Activated CD8-positive, alpha-beta memory T cell treated with anti-CD3 and anti-CD28 coated beads for 48 hours (primary cell): ENCODE data around the gene SNTA1.
"Not testable (repeated sequence)": the region's sequence is repeated elsewhere in the genome, so short reads cannot be mapped to it uniquely, and the experiment has no call there.

ENCODE experiments used
- DNase-seq, 3 experiments: peaks; one replicate each; pipeline ENCODE4 v3.0.0-alpha.2; 2020; ENCODE audit warnings: low read depth in 2 of 3, low spot score in 2 of 3

SNTA1 gene

DNA sequence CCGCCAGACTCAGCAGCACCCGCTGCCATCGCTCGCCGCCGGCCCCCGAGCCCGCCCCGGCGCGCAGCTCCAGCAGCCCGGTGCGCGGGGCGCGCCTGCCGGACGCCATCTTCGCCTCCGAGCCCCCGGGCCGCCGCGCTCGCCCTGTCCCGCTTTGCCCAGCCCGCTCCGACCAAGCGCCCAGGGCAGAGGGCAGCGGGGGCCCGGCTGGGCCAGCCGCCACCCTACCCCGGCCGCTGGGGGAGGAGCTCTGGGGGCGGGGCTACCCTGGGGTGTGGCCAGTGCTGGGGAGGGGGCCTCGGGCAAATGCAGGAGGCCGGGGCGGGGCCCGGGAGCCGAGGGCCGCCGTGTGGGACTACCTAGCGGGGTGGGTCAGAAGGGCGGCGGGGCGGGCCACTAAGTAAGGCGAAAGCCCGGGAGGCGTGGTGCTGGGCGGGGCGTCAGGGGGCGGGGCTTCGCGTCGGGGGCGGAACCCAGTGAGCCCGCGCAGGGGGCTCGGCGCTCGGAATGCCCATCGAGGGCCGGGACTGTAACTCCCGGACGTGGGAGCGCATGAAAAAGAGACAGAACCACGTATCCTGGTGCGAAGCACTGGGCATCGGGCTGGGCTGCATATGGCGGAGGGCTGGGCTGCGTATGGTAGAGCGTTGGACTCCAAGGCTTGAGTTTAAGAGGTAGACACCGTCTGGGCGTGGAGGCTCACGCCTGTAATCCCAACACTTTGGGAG, at the start of gene SNTA1:
Gene SNTA1, minus strand, starts transcription at position 252 of the 728 bp plus-strand sequence. Its CDS starts 143 bp downstream, at position 109.
- peak; percentile 67 to 85 (median 73) for DNase-seq

DNA sequence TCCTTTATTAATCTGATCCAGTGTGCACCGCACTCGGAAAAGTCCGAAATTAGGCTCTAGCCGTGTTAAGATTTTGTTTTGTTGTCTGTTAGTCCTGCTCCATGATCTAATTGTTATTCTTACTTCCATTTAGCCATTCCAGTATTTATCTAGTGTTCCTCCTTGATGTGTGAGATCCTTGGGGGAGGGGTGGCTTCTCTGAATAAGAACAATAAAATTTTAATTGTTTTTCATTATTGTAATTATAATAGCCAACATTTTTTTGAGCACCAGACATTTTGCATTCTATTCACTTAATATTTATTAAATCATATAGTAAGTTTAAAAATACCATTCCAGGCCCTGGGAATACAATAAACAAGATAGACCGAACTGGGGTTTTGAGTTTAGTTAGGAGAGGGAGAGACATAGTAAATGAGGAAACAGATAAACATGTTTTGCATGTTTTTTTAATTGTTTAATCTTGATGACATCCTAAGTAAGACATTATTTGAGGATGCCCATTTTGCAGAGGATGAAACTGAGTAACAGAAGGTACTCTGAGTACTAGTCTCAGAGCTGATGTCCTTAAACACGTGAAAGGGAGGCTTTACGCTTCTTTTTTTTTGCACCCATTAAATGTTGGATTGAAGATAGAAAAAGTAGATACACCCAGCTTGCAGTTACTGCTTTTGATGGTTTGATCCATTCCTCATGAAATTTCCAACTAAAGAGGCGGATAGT, 47.5 kb upstream of the SNTA1 start:
- DNase-seq = no peak

DNA sequence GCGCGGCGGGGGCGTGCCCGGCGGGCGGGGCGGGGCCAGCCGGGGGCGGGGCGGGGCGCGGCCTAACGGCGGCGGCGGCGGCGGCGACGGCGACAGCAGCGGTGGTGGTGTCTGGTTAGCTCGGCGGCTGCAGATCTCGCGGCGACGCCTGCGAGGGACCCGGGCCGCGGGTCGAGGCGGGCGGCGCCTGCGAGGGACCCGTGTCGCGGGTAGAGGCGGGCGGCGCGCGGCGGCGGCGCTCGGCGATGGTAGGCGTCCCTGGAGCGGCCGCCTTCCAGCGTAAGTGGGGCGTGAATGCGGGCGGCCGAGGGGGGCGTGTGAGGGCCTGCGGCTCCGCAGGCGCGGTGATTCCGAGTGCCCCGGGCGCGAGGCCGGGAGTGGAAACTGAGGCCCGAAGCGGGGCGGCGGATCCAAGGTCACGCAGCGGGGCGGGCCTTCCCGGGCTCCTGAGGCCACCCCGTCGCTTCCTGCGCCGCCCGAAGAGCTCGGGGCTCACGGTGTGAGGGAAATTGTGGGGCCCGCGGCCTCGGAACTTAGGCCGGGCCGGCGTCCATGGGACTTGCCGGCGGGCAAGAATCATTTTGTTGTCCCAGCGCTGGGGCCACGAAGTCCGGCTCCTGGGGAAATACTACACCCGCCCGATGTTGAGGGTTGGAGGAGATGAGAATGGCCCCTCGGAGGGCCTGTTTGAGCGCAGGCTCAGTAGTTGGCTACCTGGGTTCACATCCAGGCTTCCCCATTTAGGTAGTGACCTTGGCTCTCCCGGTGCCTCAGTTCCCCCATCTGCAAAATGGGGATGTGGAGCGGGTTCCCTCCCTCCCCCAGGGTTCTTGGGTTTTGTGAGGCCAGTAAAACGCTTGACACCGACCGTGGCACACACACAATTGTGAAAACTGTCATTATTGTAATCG, 46.7 kb upstream of the SNTA1 start, which contains the start of gene CBFA2T2:
Gene CBFA2T2, plus strand, starts transcription at position 74 of the 911 bp plus-strand sequence. Its CDS starts 172 bp downstream, at position 246.
- peak in 1 of 3 experiments; percentile 15 for DNase-seq

DNA sequence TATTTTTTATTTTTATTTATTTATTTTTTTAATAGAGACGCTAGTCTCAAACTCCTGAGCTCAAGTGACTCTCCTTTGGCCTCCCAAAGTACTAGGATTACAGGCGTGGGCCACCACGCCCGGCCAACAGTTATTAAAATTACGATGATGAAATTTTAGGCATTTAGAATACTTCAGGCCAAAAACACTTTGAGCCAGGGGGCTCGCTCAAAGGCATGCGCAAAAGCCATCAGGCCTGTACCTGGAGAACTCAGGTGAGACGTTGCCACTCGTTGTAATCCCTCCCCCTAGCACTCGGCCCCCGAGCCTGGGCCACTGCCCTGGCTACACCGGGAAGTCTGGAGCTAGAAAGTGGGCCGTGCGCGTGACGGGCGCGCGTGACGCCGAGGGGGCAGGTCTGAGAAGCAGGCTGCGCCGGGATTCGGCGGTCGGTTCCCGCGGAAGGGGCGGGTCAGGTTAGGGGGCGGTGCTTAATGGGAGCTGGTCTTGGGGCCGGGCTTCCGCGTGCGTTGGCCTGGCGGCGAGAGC, 46.0 kb upstream of the SNTA1 start:
- DNase-seq = peak; percentile 96 to 98 (median 96)

DNA sequence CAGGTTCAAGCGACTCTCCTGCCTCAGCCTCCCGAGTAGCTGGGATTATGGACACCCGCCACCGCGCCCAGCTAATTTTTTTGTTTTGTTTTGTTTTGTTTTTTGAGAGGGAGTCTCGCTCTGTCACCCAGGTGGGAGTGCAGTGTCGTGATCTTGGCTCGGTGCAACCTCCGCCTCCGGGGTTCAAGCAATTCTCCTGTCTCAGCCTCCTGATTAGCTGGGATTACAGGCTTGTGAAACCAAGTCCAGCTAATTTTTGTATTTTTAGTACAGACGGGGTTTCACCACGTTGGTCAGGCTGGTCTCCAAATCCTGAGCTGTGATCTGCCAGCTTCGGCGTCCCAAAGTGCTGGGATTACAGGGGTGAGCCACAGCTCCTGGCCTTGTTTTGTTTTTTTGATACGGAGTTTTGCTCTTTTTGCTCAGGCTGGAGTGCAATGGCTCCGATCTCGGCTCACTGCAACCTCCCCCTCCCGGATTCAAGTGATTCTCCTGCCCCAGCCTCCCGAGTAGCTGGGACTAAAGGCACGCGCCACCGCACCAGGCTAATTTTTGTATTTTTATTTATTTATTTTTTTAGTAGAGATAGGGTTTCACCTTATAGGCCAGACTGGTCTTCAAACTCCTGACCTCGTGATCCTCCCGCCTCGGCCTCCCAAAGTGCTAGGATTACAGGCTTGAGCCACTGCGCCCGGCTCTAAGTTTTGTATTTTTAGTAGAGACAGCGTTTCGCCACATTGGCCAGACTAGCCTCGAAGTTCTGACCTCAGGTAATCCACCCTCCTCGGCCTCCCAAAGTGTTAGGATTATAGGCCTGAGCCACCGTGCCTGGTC, 45.3 kb upstream of the SNTA1 start:
- not testable (repeated sequence) for DNase-seq

DNA sequence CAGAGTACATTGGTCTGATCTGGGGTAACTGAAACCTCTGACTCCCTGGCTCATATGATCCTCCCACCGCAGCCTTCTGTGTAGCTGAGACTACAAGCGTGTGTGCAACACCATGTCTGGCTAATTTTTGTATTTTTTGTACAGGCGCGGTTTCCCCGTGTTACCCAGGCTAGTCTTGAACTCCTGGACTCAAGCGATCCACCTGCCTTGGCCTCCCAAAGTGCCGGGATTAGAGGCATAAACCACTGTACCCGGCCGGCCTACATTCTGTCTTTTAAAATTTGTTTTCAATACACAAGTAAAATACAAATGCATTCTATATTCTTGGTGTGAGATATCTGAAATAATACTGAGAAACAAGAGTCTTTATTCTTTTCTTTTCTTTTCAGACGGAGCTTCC, 44.6 kb upstream of the SNTA1 start:
- DNase-seq = no peak

DNA sequence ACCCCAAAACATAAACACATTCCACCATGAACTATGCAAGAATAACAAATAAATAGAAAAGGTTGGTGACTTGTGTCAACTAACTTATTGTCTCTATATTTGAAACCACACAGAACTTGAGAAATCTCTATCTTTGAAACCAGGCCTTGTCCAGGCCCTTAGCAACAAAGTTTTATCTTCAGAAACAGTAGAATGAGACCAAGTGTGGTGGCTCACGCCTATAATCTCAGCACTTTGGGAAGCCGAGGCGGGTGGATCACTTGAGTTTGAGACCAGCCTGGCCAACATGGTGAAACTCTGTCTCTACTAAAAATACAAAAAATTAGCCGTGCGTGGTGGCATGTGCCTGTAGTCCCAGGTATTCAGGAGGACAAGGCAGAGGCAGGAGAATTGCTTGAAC, 39.6 kb upstream of the SNTA1 start:
- not testable (repeated sequence) for DNase-seq

DNA sequence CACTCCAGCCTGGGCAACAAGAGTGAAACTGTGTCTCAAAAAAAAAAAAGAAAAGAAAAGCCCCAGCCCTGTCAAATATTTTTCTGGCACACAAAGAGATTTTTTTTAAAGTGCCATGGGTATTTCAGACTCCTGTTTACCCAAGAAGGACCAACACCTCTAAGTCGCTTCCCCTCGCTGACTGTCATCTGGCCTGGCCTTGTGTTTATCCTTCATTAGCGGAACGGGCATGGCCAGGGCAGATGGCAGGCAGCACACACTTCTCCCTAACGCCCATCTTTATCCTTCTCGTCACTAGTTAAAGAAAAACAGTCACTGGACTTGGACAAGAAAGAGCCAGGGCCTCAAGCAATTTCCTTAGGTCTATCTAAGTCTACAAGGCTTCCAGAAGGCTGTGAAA, 39.0 kb upstream of the SNTA1 start:
- no peak for DNase-seq

DNA sequence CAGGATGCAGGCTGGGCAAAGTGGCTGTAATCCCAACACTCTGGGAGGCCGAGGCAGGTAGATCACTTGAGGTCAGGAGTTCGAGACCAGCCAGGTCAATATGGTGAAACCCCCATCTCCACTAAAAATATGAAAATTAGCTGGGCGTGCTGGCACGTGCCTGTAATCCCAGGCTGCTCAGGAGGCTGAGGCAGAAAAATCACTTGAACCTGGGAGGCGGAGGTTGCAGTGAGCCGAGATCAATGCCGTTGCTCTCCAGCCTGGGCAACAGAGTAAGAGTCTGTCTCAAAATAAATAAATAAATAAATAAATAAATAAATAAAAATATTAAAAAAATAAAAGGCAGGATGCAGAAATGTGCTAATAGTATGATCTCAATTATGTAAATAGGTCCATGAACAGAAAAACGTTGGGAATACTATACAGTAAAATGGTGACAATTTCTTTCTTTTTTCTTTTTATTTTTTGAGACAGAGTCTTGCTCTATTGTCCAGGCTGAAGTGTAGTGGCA, 37.9 kb upstream of the SNTA1 start:
- DNase-seq = no peak

DNA sequence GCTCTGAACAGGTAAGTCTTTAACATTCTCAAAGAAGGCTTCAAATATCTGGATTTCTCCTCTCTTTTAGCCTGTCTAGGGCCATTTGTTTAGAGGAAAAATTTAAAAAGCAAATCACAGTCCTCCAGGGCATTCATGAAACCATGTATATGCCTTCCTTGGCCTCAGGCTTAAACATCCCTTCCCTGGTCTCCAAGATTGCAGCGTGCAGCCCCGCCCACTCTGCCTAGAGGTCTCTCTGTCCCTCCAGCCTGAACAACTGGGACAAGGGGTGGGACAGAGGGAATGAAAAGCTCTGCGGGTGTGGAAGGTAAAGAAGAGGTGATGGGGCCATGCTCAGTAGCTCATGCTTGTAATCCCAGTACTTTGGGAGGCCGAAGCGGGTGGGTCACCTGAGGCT, 36.5 kb upstream of the SNTA1 start:
- no peak for DNase-seq

DNA sequence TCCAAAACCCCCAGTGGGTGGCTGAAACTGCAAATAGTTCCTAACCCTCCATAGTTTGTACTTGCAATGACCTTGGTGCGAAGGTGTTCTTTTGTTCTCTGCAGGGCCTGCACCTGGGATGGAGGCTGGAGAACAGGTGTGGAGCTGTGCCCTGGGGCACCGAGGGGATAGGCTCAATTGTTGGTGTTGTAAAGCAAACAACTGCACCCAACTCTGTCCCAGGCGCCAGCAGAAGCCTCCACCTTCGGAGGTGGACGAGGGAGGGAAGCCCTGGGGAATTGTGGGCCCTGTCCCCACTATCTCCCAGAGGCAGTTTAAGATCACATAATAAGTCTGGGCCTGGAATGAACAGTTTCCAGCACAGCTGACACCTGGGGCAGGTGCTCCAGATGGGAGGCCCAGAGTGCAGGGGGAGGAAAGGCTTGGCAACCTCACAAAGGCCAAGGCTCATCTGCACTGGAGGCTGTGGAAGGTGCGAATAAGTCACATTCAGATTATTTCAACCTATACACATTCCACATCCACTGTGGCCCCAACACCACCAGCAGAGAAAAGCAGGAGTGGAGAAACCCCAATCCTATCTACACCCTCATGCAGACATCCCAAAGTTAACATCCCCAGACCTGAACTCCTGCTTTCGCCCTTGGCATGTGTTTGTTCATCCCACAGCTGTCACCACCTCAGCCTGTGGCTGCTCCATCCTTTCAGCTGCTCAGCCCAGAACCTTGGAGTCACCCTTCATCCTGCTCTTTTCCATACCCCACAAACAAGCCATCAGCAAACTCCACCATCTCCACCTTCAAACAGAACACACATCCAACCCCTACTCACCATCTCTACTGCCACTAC, 34.0 kb upstream of the SNTA1 start:
- no peak for DNase-seq

DNA sequence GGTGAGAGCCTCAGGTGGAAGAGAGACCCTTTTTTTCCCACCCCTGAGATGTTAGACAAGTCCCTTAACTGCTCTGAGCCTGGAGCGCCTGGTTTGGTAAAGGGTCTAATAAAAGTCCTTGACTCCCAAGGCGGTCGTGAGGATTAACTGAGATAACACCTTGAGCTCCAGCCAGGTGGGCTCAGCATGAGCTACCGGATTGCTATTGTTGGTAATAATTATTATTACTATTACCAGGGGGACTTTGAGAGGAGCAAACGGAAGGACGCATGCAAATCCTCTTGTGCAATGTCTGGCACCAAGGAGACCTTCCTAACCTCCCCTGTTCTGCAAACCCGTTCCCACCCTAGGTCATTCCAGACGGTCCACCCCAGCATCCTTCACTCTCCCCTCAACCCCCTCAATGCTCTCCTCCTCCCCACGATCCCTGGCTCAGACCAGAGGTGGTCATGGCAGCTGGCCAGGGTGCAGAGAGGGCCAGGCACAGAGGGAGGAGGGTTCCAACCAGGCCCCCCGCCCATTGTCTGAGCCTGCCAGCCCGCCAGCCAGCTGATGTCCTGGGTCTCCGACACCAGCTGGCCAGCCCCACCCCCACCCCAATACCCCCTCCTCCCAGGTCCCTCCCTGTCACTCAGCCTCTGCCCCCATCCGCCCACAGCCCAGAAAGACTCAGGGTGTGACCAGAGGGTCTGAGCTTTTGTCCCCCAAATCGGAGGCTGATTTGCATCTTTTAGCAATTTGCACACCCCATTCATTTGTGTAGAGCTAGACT, 32.0 kb upstream of the SNTA1 start:
- no peak for DNase-seq

DNA sequence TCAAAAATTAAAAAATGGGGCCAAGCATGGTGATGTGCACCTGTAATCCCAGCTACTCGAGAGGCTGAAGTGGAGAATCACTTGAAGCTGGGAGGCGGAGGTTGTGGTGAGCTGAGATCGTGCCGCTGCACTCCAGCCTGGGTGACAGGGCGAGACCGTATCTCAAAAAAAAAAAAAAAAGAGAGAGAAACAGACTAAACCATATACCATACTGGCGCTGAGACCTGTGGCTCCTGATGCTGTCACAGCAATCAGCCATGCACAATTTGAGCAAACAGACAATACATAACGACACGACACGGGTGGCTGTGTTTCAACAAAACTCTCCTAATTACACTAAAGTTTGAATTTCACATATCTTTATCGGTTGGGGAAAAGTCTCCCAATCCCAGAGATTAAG, 31.4 kb upstream of the SNTA1 start:
- no peak for DNase-seq

DNA sequence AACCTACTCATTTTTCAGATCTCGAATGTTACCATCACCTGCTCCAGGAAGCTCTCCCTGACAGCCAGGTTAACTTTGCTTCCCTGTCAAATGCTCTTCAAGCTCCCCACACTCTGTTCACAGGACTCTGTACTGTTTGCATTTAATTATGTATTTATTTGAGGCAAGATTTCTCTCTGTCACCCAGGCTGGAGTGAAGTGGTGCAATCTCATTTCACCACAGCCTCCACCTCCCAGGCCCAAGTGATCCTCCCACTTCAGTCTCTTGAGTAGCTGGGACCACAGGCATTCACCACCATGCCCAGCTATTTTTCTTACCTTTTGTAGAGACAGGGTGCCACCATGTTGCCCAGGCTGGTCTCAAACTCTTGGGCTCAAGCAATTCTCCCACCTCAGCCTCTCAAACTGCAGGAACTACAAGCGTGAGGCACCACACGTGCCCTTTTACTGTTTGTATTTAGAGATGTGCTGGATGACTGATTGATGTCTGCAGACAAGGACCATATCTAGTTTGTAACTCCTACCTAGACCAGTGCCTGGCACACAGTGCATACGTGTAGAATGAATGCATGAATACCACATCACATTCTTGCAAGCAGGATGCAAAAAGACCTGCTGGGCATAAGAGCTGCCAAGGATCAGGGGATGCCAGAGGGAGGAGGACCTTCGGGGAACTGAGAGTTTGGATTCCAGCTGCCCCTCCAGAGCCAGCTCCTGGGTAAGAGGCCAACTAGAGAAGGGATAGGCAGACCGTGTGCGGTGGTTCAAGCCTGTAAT, 30.7 kb upstream of the SNTA1 start:
- no peak for DNase-seq

DNA sequence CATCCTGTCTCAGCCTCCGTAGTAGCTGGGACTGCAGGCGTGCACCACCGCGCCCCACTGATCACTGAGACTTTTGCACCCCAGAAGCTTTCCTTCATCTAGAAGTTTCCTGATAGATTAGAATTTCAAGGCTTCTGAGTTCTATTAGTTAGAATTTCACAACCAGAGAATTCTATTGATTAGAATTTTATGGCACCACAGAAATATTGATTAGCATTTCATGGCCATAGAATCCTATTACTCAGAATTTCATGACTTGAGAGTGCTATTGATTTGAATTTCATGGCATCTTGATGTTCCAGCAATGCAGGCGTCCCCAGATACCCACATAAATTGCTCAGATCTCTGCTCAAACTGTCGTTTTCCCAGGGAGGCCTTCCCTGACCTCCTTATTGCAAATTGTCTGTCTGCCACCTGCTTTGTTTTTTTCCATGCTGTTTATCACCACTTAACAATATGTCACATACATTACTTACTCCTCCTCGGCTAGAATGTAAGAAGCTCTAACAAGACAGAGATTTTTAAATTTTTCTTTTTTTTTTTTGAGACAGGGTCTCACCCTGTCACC, 29.4 kb upstream of the SNTA1 start:
- no peak for DNase-seq

DNA sequence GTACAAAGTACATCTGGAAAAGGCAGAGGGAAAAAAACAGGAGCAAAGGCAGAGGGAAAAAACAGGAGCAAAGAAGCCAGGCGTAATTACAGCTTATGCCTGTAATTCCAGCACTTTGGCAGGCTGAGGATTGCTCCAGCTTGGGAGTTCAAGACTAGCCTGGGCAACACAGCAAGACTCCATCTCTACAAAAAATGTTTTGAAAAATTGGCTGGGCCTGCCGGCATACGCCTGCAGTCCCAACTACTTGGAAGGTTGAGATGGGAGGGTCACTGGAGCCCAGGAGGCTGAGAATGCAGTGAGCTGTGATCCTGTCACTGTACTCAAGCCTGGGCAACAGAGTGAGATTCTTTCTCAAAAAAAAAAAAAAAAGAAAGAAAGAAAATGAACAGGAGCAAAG, 27.3 kb upstream of the SNTA1 start:
- no peak for DNase-seq

DNA sequence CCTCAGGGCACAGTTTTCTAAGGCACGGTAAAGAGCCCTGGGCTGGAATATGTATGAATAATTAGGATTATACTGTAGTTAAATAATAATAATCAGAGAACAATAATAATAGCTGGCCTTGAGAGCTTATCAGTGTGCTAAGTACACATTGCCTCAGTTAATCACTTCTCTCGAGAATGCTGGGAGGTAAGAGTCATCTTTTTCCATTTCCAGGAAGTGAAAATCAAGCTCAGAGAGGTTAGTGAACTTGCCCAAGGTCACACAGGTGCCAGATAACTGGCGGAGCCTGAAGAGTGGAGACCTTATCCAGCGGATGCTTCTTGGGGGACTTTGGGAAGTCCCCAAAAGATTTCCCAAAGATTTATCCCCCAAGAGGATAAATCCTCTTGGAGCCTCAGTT, 26.9 kb upstream of the SNTA1 start:
- no peak for DNase-seq
